Fibroblast of mammary gland (primary cell): ENCODE measurements around the gene MGAT4A.

ENCODE experiments used
- DNase-seq: peaks from one replicate; pipeline ENCODE4 v3.0.0-alpha.2; 2010; ENCODE audit warnings: low read depth
- H3K4me3 ChIP-seq: 2 replicates; pipeline ENCODE4 v1.5.1; 2011; ENCODE audit warnings: low read depth, mild to moderate bottlenecking, low read length, moderate library complexity; ENCODE audit not compliant: control insufficient read depth
- TF ChIP-seq, protein P1 (sequence below): conservative IDR thresholded peaks from 2 replicates; pipeline ENCODE4 v1.5.1; 2011; ENCODE audit warnings: low read depth, low read length, inconsistent platforms; ENCODE audit not compliant: control insufficient read depth, insufficient read depth

Gene MGAT4A

GRCh38 chr2:98586551-98587140 lies 144.3 kb downstream of the MGAT4A start:
- H3K4me3 ChIP-seq: no peak overlapping the region
- no peak for DNase-seq
- TF ChIP-seq, protein P1, sequence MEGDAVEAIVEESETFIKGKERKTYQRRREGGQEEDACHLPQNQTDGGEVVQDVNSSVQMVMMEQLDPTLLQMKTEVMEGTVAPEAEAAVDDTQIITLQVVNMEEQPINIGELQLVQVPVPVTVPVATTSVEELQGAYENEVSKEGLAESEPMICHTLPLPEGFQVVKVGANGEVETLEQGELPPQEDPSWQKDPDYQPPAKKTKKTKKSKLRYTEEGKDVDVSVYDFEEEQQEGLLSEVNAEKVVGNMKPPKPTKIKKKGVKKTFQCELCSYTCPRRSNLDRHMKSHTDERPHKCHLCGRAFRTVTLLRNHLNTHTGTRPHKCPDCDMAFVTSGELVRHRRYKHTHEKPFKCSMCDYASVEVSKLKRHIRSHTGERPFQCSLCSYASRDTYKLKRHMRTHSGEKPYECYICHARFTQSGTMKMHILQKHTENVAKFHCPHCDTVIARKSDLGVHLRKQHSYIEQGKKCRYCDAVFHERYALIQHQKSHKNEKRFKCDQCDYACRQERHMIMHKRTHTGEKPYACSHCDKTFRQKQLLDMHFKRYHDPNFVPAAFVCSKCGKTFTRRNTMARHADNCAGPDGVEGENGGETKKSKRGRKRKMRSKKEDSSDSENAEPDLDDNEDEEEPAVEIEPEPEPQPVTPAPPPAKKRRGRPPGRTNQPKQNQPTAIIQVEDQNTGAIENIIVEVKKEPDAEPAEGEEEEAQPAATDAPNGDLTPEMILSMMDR: no peak

DNA sequence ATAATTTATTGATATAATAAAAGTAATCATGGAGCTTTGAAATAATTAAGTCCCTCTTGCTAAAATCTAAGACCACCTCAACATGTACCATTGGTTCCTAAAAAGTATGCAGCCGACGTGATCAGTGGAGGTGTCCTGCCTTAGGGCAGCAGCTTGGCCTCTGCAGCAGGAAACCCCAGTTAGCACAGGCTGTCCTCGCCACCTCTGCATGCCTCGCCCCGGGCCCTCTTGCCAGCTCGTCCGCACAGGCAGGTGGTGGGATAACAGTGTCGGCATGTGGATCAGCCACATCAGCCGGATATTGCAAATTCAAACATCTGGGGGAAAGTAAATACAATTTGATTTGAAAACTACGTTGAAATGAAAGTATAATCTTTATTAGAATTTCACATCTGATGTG lies 145.5 kb downstream of the MGAT4A start:
- no peak for DNase-seq
- TF ChIP-seq, protein P1: no peak
- H3K4me3 ChIP-seq: no peak overlapping the region

DNA sequence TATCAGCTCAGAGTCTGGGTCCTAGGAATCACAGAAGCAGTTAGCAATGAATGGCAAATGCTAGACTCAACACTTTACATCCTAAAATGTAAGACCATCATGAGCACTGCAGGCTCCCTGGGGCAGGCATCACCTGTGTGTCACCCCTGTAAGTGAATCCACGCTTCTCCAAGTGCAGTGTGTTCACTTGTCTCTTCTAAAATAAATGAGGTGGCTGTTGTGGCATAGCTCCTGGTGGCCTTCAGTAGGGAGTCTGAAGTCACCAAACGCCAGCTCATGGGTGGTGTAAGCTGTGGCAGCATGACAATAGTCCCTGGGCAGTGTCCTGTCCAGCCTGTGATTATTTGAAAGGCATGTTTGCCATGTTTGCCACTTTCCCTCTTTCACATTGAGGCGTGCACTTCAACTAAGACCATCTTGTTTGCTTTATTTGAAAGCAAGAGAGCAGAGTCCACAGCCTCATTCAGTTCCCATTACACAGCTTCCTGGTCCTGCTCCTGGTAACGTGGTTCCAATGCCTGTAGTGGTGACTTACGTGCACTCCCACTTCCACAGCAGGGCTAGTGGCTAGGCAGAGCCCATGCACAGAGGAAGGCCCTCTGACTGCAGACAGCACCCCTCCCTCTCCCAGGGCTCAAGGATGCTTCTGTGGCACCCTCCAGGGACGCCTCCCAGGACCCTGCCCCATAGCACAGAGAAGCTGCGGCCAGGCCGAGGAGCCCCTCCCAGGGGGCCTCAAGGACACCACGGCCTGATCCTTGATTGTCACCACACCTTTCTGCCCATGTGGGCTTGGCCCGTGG lies 146.9 kb downstream of the MGAT4A start:
- no peak overlapping the region for H3K4me3 ChIP-seq
- TF ChIP-seq, protein P1: no peak

GRCh38 chr2:98583276-98583675 lies 147.7 kb downstream of the MGAT4A start:
- no peak for DNase-seq
- H3K4me3 ChIP-seq: no peak overlapping the region
- TF ChIP-seq, protein P1: no peak

More for the DNA sequence above, 146.9 kb downstream of the MGAT4A start:
- DNase-seq: no peak

DNA sequence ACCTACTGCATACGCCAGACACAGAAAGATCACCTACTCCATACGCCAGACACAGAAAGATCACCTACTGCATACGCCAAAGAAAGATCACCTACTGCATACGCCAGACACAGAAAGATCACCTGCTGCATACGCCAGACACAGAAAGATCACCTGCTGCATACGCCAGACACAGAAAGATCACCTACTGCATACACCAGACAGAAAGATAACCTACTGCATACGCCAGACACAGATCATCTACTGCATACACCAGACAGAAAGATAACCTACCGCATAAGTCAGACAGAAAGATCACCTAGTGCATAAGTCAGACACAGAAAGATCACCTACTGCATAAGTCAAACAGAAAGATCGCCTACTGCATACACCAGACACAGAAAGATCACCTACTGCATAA lies 148.4 kb downstream of the MGAT4A start:
- H3K4me3 ChIP-seq: no peak overlapping the region
- TF ChIP-seq, protein P1: no peak
- DNase-seq: no peak

- no peak for DNase-seq
- TF ChIP-seq, protein P1: no peak
- no peak overlapping the region for H3K4me3 ChIP-seq
These were observed 150.2 kb downstream of the MGAT4A start for GRCh38 chr2:98580656-98581284.
